DMS114 treated with DMSO at 0.1 percent for 48 hours (cell line): ENCODE results near the gene SMCO1.
A peak's percentile ranks its signal among the peaks of the same experiment; 100 is the strongest.
"Not testable (repeated sequence)": the region's sequence is repeated elsewhere in the genome, so short reads cannot be mapped to it uniquely, and the experiment has no call there.

Experiments used
- DNase-seq: peaks from one replicate; lab custom pipeline; 2025; ENCODE audit not compliant: unreplicated experiment; lab: John Stamatoyannopoulos, UW

The SMCO1 gene, protein sequence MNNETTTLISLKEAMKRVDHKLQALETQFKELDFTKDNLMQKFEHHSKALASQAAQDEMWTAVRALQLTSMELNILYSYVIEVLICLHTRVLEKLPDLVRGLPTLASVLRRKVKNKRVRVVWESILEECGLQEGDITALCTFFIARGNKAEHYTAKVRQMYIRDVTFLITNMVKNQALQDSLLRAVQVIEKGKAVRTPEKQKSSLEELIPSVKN

DNA sequence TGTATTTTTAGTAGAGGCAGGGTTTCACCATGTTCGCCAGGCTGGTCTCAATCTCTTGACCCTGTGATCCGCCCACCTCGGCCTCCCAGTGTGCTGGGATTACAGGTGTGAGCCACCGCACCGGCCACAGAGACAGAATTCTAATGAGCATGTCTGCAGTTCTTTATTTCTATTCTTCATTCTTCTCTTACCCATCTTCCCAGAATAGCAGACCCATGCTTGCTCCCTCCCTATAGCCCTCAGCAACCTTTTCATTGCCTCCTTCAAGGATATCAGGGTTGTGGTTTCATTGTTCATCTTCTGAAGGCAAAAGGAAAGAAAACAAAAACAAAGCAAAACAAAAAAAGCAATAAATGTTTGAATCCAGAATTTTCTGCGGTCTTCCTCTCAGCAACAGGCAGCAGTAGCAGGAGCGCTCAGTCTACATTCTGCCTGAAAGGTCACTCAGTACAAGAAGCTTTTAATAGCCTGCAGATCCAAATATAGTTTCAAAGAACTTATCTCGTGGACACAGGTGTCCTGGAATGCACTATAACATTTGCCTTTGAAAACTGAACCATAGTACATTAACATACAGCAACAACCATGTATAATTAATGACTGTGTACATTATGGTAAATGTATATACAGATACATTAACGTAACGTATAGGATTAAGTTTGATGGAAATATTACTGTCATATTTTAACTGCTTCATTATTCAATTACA, at the start of gene SMCO1:
Gene SMCO1 (minus strand): TSS at position 434 of the 709 bp plus-strand sequence. CDS start 137 bp downstream, at position 297.
- no peak for DNase-seq

DNA sequence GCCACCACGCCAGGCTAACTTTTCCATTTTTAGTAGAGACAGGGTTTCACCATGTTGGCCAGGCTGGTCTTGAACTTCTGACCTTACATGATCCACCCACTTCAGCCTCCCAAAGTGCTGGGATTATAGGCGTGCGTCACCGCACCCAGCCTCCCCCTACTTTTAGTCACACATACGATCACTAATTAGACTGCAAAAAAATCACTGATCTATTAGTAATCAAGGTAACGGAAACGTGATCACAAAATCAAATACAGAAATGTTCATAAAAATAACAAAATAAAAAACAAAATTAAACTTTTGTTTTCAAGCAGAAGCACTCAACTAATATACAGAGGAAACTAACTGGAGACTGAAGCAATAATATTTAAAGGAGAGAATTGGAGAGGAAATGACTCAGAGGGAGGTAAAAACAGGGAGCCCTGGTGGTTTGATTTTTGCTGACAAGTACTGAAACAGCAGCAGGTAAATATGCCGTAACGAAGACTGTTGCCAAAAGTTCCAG, 48.6 kb upstream of the SMCO1 start:
- DNase-seq = no peak

DNA sequence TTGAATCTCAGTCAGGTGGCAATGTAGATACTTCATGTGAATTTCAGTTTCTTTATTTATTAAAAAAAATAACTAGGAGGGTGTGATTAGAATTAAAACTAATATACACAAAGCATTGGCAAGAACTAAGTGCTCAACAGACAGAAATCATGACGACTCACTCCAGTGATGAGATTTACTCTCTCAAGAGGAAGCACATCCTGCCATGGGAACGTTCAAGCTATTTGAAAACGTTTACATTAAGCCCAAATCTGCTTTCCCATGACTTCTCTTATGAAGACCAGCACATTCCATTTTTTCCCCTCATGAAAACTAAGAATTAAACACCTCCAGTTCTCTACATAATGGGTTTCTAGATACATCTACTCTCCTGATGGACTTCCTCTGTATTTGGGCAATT, 44.7 kb upstream of the SMCO1 start:
- no peak for DNase-seq

DNA sequence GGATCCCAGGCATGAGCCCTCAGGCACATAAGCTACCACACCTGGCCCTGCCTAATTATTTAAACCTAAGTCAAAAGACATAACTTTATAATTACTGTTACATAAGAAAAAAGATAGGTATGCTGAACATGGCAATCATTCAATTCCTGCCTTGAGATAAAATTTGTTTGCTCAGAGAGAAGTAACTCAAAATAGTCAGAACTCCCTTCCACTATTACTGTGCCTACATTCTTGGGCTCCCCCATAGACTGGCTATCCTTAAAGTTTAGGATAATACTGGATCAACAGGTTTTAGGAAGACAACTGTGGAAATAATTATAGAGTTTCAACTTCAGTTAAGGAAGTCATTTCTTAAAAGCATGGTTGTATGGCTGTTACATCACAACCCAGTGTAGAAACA, 43.3 kb upstream of the SMCO1 start:
- no peak for DNase-seq

DNA sequence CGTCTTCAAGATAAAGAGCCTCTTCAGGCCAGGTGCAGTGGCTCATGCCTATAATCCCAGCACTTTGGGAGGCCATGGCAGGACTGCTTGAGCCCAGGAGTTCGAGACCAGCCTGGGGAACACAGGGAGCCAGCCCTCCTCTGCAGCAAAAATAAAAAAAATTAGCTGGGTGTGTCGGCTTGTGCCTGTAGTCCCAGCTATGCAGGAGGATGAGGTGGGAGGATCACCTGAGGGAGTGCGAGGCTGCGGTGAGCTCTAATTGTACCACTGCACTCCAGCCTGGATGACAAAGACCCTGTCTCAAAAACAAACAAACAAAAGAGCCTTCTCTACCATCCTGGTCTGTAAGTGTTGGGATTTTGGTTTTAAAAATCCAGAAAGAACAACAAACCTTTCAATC, 42.1 kb upstream of the SMCO1 start:
- no peak for DNase-seq

DNA sequence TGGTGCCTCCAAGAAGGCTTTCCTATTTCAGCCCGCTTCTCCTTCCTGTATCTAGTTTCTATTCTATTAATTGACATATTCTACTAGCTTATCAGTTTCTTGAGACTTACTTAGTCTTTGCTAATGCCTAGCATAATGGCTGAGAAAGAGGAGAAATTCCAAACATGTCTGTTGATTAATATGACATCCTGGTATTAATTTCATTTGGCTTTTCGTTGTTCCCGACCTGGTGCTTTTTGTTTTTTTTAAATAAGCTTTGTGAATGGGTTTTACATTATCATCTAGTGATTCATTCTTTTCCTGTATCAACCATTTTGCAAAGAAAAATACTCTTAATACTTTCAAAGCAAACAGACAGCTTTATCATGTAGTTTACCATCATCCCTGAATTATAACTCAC, 40.1 kb upstream of the SMCO1 start:
- DNase-seq = no peak

DNA sequence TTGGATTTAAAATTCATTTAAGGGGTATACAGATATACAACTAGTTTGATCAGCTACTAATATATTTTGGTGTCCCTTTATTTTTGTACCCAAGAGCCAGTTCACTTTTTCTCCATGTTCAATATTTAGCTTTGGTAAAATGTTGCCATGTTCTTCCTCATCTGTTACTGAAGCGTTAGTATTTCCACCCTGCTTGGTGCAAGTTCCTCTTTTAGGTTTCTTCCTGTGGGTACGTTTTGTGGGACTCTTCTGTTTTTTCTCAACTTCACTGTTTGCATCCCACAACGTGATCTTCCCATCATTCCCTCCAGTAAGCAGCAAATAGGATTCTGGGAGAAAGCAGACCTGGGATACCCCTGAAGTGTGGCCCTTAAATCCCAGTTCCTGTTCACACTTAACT, 39.1 kb upstream of the SMCO1 start:
- no peak for DNase-seq

DNA sequence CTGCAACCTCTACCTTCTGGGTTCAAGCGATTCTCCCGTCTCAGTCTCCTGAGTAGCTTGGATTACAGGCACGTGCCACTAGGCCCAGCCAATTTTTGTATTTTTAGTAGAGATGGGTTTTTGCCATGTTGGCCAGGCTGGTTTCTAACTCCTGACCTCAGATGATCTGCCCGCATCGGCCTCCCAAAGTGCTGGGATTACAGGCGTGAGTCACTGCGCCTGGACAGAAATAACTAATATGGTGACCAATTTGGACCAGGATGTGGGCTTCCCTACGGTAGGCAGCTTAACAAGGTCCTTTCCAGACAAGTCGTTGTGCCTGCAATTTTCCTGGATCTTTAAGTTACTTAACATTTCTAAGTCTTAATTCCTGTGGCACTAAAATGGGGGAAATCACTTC, 38.4 kb upstream of the SMCO1 start:
- no peak for DNase-seq

DNA sequence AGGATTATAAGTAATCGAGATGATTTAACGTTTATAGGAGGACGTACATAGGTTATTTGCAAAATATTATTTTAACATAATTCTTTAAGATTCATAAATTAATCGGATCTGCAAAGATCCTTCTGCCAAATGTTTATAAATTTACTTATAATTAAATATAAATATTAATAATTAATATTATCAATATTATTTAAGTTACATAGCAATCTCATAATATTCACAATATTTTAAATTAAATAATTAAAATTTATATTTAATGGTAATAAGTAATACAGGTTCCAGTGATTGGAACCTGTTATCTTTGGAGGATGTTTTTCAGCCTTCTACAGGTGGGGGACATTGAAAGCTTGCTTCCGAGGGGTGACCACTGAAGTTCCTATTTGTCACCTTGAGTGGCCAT, 37.1 kb upstream of the SMCO1 start:
- no peak for DNase-seq

DNA sequence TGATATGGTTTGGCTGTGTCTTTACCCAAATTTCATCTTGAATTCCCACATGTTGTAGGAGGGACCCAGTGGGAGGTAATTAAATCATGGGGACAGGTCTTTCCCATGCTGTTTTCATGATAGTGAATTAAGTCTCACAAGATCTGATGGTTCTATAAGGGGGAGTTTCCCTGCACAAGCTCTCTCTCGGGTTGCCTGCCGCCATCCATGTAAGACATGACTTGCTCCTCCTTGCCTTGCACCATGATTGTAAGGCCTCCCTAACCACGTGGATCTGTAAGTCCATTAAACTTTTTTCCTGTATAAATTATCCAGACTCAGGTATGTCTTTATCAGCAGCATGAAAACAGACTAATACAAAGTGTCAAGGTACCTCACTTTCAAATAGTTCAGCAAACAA, 35.0 kb upstream of the SMCO1 start:
- not testable (repeated sequence) for DNase-seq

DNA sequence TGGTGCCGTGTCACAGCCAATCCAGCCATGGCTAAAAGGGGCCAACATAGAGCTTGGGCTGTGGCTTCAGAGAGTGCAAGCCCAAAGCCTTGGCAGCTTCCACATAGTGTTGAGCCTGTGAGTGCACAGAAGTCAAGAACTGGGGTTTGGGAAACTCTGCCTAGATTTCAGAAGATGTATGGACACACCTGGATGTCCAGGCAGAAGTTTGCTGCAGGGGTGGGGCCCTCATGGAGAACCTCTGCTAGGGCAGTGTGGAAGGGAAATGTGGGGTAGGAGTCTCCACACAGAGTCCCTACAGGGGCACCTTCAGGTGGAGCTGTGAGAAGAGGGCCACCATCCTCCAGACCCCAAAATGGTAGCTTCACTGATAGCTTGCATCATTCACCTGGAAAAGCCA, 34.2 kb upstream of the SMCO1 start:
- not testable (repeated sequence) for DNase-seq

DNA sequence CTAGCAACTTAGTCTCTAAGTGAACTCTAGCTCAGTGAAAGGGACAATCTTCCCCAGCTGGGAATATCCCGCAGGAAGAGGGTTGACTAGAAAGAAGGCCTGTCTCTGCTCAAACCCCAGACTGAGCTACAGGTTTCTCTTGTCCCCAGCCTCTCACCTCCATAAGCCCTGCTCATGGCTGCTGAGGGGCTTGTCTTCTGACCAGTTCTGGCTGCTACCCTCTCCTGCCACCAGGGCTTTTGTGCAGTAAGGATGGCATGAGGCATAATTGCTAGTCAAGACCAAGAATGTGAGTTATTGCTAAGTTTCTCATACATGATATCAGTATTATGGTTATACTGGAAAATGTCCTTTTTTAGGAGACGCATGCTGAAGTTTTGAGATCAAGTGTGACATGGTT, 31.9 kb upstream of the SMCO1 start:
- DNase-seq = no peak

DNA sequence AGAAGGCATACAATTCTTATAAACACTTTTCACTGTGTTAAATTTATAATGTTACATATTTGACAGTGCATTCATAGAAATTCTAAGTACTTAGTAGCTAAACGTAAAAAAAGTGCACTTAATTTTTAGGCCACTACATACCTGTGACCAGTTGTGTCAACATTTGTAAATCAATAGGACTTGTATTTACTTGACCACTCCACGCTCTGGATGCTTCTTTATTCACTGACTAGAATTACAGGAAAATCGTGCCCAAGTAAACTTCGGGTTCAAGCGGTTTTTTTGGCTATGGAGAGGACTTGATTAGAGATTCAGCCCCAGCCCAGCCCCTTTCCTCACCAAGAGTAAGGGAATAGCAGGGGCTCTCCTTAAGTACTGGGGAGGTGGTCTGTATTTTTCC, 31.4 kb upstream of the SMCO1 start:
- no peak for DNase-seq

DNA sequence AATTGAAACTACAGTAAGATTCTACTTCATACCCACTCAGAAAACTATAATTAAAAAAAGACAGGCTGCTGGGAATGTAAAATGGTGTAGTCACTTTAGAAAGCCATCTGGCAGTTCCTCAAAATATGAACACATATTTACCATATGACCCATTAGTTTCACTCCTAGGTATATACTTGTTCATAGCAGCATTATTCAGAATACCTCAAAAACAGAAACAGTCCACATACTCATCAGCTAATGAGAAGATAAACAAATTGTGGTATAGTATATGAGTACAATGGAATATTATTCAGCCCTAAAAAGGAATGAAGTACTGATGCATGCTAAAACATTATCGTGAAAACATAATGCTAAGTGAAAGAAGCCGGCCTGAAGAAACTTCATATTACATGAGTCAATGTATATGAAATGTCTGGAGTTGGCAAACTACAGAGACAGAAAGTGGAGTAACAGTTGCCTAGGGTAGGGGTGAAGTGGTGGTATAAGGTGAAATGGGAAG, 29.4 kb upstream of the SMCO1 start:
- no peak for DNase-seq

DNA sequence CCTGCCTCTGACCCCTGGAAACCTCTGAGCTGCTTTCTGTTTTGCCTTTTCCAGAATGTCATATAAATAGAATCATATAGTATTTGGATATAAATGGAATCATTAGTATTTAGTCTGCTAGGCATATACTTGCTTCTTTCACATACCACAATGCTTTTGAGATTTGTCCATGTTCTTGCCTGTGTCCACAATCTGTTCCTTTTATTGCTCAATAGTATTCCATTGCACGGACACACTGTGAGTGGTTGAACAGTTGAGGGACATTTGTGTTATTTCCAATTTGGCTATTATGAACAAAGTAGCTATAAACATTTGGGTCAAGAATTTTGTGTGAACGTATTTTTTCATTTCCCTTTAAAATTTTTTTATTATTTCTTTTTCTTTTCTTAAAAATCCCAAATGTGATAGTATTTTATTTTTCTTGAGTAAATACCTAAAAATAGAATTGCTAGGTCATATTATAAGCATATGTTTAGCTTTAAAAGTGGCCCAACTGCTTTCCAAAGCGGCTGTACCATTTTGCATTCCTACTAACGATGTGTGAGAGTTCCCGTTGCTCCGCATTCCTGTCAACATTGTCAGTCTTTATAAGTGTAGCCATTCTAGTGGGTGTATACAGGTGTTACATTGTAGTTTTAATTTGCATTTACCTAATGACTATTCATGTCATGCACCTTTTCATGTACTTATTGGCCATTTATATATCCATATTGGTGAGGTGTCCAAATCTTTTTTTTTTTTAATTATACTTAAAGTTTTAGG, 26.7 kb upstream of the SMCO1 start:
- DNase-seq = no peak

DNA sequence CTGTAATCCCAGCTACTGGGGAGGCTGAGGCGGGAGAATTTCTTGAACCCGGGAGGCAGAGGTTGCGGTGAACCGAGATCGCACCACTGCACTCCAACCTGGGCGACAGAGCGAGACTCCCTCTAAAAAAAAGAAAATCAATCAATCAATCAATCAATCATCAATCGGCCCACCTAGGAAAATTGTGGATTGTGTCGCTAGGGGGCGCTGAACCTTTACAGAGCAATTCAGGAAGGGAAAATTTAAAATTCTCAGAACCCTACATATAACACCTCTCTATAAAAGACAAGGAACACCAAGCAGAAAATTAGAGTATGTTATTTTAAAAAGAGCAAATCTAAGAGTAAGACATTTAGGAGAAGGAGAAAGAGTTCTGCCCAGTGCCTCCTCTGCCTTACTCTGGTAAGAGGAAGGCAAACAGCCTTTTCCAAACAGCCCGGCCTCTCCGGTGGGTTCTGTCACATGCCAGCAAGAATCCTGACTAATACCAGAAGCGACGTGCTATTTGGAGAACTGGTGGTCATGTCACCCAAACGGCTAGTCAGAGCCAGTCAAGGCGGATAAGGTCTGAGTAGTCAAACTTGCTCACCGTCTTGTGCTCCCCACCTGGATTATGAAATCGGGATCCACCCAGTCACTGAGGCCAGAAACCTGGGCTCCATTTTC, 22.3 kb upstream of the SMCO1 start:
- no peak for DNase-seq

DNA sequence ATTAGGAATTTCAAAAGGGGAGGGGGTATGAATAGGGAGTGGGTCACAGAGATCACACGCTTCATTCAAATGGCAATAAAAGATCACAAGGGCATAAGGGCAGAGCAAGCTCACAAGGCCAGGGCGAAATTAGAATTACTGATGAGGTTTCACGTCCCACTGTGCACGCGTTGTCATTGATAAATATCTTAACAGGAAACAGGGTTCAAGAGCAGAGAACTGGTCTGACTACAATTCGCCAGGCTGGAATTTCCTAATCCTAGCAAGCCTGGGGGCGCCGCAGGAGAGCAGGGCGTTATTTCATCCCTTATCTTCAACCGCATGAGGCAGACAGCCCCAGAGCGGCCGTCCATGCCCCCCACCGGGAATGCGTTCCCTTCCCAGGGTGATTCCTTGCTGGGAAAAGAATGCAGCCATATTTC, 18.1 kb upstream of the SMCO1 start:
- no peak for DNase-seq

DNA sequence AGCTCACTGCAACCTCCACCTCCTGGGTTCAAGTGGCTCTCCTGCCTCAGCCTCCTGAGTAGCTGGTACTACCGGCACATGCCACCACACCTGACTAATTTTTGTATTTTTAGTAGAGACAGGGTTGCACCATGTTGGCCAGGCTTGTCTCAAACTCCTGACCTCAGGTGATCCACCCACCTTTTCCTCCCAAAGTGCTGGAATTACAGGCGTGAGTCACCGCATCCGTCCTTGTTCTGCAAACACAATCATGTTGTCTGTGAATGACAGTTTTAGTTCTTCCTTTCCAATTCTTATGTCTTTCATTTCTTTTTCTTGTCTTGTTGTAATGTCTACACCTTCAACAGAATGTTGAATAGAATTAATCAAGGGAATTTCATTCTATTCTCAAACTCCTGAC, 16.3 kb upstream of the SMCO1 start:
- no peak for DNase-seq

DNA sequence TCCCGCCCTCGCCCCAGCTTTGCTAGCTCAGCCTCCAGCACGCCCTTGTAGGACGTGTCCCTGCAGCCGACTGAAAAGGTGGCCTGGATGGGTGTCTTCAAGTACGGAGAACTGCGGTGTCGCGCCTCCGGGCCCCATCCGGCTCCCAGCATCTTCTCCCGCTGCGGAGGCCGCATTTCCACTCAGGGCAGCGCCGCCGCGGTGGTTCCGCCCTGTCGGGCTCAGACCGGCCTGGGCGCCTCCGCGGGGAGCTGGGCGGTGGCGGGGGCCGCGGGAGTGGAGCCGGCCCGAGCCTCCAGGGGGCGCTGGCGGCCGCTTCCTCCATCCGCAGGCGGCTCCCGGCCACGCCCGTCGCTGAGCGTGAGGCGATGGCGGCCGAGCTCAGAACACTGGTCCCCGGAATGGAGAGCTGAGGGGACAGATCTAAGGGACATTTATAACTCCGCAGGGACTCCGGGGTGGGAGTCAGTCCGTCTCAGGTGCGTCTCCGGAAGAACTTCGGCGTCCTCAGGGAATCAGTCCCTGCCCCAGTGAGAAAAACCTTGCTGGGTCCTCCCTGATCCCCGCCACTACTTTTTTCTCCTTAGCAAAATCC, 13.6 kb upstream of the SMCO1 start:
- DNase-seq = peak; percentile 73

DNA sequence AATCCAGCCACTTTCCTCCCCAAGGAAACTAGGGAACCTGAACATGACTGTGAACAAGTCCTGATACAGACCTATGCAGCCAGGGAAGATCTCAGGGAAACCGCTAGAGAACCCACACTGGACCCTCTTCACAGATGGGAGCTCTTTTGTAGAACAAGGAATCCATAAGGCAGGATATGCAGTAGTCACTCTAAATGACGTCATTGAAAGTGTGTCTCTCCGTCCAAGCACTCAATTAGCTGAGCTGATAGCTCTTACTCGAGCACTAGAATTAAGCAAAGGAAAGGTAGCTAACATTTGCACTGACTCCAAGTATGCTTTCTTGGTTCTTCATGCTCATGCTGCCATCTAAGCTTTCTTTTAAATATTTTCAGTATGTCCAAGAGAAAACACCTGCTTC, 10.0 kb upstream of the SMCO1 start:
- no peak for DNase-seq

DNA sequence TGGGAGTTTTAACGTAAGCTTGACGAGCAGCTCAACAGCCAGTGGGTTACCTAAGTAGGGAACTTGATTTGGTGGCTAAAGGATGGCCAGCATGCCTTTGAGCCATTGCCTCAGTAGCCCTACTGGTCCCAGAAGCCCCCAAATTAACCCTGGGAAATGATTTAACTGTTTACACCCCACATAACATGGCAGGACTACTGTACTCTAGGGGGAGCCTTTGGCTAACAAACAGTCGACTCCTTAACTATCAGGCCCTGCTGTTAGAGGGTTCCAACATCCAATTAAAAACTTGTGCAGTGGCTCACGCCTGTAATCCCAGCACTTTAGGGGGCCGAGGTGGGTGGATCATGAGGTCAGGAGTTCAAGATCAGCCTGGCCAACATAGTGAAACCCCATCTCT, 9.4 kb upstream of the SMCO1 start:
- DNase-seq = no peak
